PC-3 (cell line): ENCODE data around the gene ARHGAP28. TPM values are rescaled to one million over a fixed set of nuclear protein-coding genes. Genes with fewer than 3 reads are reported as not detected.

Experiments
- ATAC-seq: fragments of 200-7000 bp; cut with Tn5 transposase; 2 replicates; pipeline ENCODE4 v1.9.1; 2020; ENCODE audit warnings: mild to moderate bottlenecking, moderate library complexity
- BruUV-seq: library from RNA; stranded (reverse); fragments of 400-500 nt; replicated peaks from 2 replicates; lab custom pipeline; 2021; lab: Mats Ljungman, UMichigan
- CTCF ChIA-PET: fragments of 300-600 bp; sonication (Branson Sonifier 250); formaldehyde crosslinking; loops from one replicate; lab custom pipeline; 2022; ENCODE audit warnings: antibody characterized with exemption; lab: Charles Lee
- POLR2A ChIA-PET: fragments of 300-600 bp; sonication (Branson Sonifier 250); formaldehyde crosslinking; loops from one replicate; lab custom pipeline; 2022; ENCODE audit warnings: antibody characterized with exemption; ENCODE audit not compliant: unreplicated experiment; lab: Charles Lee
- DNase-seq: peaks from one replicate; pipeline ENCODE4 v3.0.0-alpha.2; 2015
- H2AFZ ChIP-seq: fragments of 300-600 bp; sonication (generic); 2 replicates; pipeline ENCODE4 v1.6.0; 2016; ENCODE audit warnings: antibody characterized with exemption, low read length
- H3F3A ChIP-seq: fragments of 300-600 bp; sonication (generic); one replicate; pipeline ENCODE4 v1.6.0; 2017; ENCODE audit warnings: antibody characterized with exemption, low read length, control low read depth, mild to moderate bottlenecking; ENCODE audit not compliant: unreplicated experiment
- H3K27ac ChIP-seq: fragments of 300-600 bp; sonication (generic); 2 replicates; pipeline ENCODE4 v1.5.1; 2016; ENCODE audit warnings: mild to moderate bottlenecking, low read length
- H3K27me3 ChIP-seq: fragments of 300-600 bp; sonication (generic); 2 replicates; pipeline ENCODE4 v1.6.1; 2016; ENCODE audit warnings: low read length, mixed read lengths
- H3K36me3 ChIP-seq: fragments of 300-600 bp; sonication (generic); 2 replicates; pipeline ENCODE4 v1.6.1; 2016; ENCODE audit warnings: low read depth, mixed run types, low read length, mixed read lengths
- H3K4me1 ChIP-seq: fragments of 300-600 bp; sonication (generic); 2 replicates; pipeline ENCODE4 v1.5.1; 2016; ENCODE audit warnings: low read length; ENCODE audit not compliant: insufficient read depth
- H3K4me2 ChIP-seq: fragments of 300-600 bp; sonication (generic); 2 replicates; pipeline ENCODE4 v1.6.0; 2016; ENCODE audit warnings: low read length
- H3K4me3 ChIP-seq: fragments of 300-600 bp; sonication (generic); 2 replicates; pipeline ENCODE4 v1.5.1; 2016; ENCODE audit warnings: mild to moderate bottlenecking, low read length, mixed read lengths
- H3K79me2 ChIP-seq: fragments of 300-600 bp; sonication (generic); 2 replicates; pipeline ENCODE4 v1.6.1; 2017; ENCODE audit warnings: low read length, mixed read lengths
- H3K9ac ChIP-seq: fragments of 300-600 bp; sonication (generic); 2 replicates; pipeline ENCODE4 v1.6.0; 2016; ENCODE audit warnings: mild to moderate bottlenecking, low read length
- H3K9me2 ChIP-seq: fragments of 300-600 bp; sonication (generic); replicated peaks from 2 replicates; pipeline ENCODE4 v1.6.1; 2016; ENCODE audit warnings: mixed run types, low read length, mixed read lengths
- H3K9me3 ChIP-seq: fragments of 300-600 bp; sonication (generic); 2 replicates; pipeline ENCODE4 v1.6.1; 2016; ENCODE audit warnings: low read length, mixed read lengths
- H4K20me1 ChIP-seq: fragments of 300-600 bp; sonication (generic); 2 replicates; pipeline ENCODE4 v1.6.1; 2016; ENCODE audit warnings: low read length, mixed read lengths
- EZH2 ChIP-seq: fragments of 300-600 bp; sonication (generic); IDR thresholded peaks from one replicate; pipeline ENCODE4 v1.6.1; 2017; ENCODE audit warnings: antibody characterized with exemption, mild to moderate bottlenecking, low read length; ENCODE audit not compliant: unreplicated experiment
- EZH2phosphoT487 ChIP-seq: fragments of 300-600 bp; sonication (generic); IDR thresholded peaks from 2 replicates; pipeline ENCODE4 v1.6.1; 2018; ENCODE audit warnings: mild to moderate bottlenecking, antibody characterized with exemption, low read length, borderline replicate concordance
- intact Hi-C: fragments of 100-400 bp; cut with micrococcal nuclease; formaldehyde crosslinking; loops from 2 replicates; pipeline ENCODE4 v1.9.0; 2023
- total RNA-seq: library from RNA; depleted of rRNA; stranded (reverse); fragments of >200 nt; gene quantifications from 2 replicates; pipeline ENCODE4 v1.2.3, GENCODE V29; 2014
- TF ChIP-seq, protein P1 (sequence below): fragments of 300-600 bp; sonication (generic); conservative IDR thresholded peaks from 2 replicates; pipeline ENCODE4 v1.5.1; 2017; ENCODE audit warnings: antibody characterized with exemption, low read depth, mild to moderate bottlenecking, low read length

ARHGAP28 gene
- total RNA-seq, 1 experiment from 2014 or later = 10.0 TPM

GRCh38 chr18:6874315-6874714, 144.8 kb downstream of the ARHGAP28 start:
- H4K20me1 ChIP-seq = no peaks in the 10 kb centered on the region
- H3K4me1 ChIP-seq = no peaks in the 10 kb centered on the region
- no peaks in the 10 kb centered on the region for H3K9me3 ChIP-seq
- H3K9me2 ChIP-seq = no peaks in the 10 kb centered on the region
- DNase-seq = peak; percentile 44
- H3K9ac ChIP-seq = no peak overlapping the region
- TF ChIP-seq, protein P1, sequence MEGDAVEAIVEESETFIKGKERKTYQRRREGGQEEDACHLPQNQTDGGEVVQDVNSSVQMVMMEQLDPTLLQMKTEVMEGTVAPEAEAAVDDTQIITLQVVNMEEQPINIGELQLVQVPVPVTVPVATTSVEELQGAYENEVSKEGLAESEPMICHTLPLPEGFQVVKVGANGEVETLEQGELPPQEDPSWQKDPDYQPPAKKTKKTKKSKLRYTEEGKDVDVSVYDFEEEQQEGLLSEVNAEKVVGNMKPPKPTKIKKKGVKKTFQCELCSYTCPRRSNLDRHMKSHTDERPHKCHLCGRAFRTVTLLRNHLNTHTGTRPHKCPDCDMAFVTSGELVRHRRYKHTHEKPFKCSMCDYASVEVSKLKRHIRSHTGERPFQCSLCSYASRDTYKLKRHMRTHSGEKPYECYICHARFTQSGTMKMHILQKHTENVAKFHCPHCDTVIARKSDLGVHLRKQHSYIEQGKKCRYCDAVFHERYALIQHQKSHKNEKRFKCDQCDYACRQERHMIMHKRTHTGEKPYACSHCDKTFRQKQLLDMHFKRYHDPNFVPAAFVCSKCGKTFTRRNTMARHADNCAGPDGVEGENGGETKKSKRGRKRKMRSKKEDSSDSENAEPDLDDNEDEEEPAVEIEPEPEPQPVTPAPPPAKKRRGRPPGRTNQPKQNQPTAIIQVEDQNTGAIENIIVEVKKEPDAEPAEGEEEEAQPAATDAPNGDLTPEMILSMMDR = peak; percentile 63
- TF ChIP-seq EZH2 = no peak
- H3K27ac ChIP-seq = no peak overlapping the region
- H3K4me2 ChIP-seq = no peak overlapping the region
- H3K4me3 ChIP-seq = no peak overlapping the region
- ChIA-PET CTCF (no interaction called here), POLR2A (no interaction called here)
- no peaks in the 10 kb centered on the region for H3K27me3 ChIP-seq
- peak; percentile 46; the same call in 1 of the 2 replicates for ATAC-seq
- H2AFZ ChIP-seq = no peak overlapping the region
- H3K79me2 ChIP-seq = no peaks in the 10 kb centered on the region
- intact Hi-C loops = loop anchor here (1.0 kb wide), 3 partner anchors 145 to 331 kb away; partner anchors contain the start of gene ARHGAP28
- no TSS peak for BruUV-seq
- H3F3A ChIP-seq = no peaks in the 10 kb centered on the region
- no peaks in the 10 kb centered on the region for H3K36me3 ChIP-seq

- ChIA-PET POLR2A (no interaction called here), CTCF (no interaction called here)
- ATAC-seq (no peak), DNase-seq (no peak)
- Histone ChIP-seq H3K27ac (no peak overlapping the region), H3K4me3 (no peak overlapping the region), H3K9me3 (no peaks in the 10 kb centered on the region), H3K27me3 (no peaks in the 10 kb centered on the region), H3K9ac (no peak overlapping the region), H3K79me2 (no peaks in the 10 kb centered on the region), H3K36me3 (no peaks in the 10 kb centered on the region), H3K4me1 (no peaks in the 10 kb centered on the region), H3K9me2 (no peaks in the 10 kb centered on the region), H2AFZ (no peak overlapping the region), H4K20me1 (no peaks in the 10 kb centered on the region), H3F3A (no peaks in the 10 kb centered on the region), H3K4me2 (no peak overlapping the region)
- intact Hi-C loops = no loop called here
- BruUV-seq = no TSS peak
- TF ChIP-seq, protein P1 = no peak
- no peak for TF ChIP-seq EZH2phosphoT487
- TF ChIP-seq EZH2 = no peak
Measured at GRCh38 chr18:6875749-6876148, 146.2 kb downstream of the ARHGAP28 start.

- ChIA-PET POLR2A (no interaction called here), CTCF (no interaction called here)
- Histone ChIP-seq H3K36me3 (no peaks in the 10 kb centered on the region), H4K20me1 (no peaks in the 10 kb centered on the region), H3K9me3 (no peaks in the 10 kb centered on the region), H3K27ac (no peak overlapping the region), H3K9me2 (no peaks in the 10 kb centered on the region), H3K4me3 (no peak overlapping the region), H3K79me2 (no peaks in the 10 kb centered on the region), H3K4me1 (no peaks in the 10 kb centered on the region), H3K4me2 (no peak overlapping the region), H3F3A (no peaks in the 10 kb centered on the region), H3K27me3 (no peaks in the 10 kb centered on the region), H2AFZ (no peak overlapping the region), H3K9ac (no peak overlapping the region)
- BruUV-seq = no TSS peak
- TF ChIP-seq EZH2 (no peak), EZH2phosphoT487 (no peak)
- TF ChIP-seq, protein P1 = no peak
- DNase-seq (no peak), ATAC-seq (no peak)
- intact Hi-C loops = no loop called here
Measured at GRCh38 chr18:6876641-6877041, 147.1 kb downstream of the ARHGAP28 start.
